Measurements from ENCODE around the gene CACNB1.
A peak's percentile ranks its signal among the peaks of the same experiment; 100 is the strongest.

The CACNB1 gene

GRCh38 chr17:39200070-39200879 lies 2.8 kb upstream of the CACNB1 start, which contains the start of gene RPL19:
RPL19 (plus strand) TSS chr17:39200283; CDS start chr17:39200345, 62 bp downstream.
- DNase-seq = peak; percentile 91

GRCh38 chr17:39199820-39200069 lies 2.3 kb upstream of the CACNB1 start:
- DNase-seq = no peak

- DNase-seq = no peak
These were observed 707 bp upstream of the CACNB1 start for GRCh38 chr17:39198186-39198566.

GRCh38 chr17:39196808-39197291 lies 619 bp downstream of the CACNB1 start:
- DNase-seq = no peak

GRCh38 chr17:39196241-39196807 lies 1.1 kb downstream of the CACNB1 start:
- no peak for DNase-seq

- DNase-seq = no peak
These were observed 1.8 kb downstream of the CACNB1 start for GRCh38 chr17:39195568-39196160.

GRCh38 chr17:39194985-39195524 lies 2.4 kb downstream of the CACNB1 start:
- no peak for DNase-seq

- DNase-seq = no peak
These were observed 3.1 kb downstream of the CACNB1 start for GRCh38 chr17:39194089-39194984.

GRCh38 chr17:39193346-39193745 lies 4.1 kb downstream of the CACNB1 start:
- DNase-seq = no peak

- no peak for DNase-seq
These were observed 4.6 kb downstream of the CACNB1 start for GRCh38 chr17:39192901-39193300.

- DNase-seq = no peak
These were observed 5.5 kb downstream of the CACNB1 start for GRCh38 chr17:39191750-39192510.

- DNase-seq = no peak
These were observed 10.2 kb downstream of the CACNB1 start for GRCh38 chr17:39187152-39187830.

GRCh38 chr17:39186481-39187002 lies 10.9 kb downstream of the CACNB1 start:
- DNase-seq = no peak

GRCh38 chr17:39183720-39184119 lies 13.7 kb downstream of the CACNB1 start:
- DNase-seq = no peak

GRCh38 chr17:39183045-39183444 lies 14.4 kb downstream of the CACNB1 start:
- DNase-seq = no peak

GRCh38 chr17:39181303-39181702 lies 16.2 kb downstream of the CACNB1 start:
- DNase-seq = no peak

GRCh38 chr17:39178536-39178935 lies 18.9 kb downstream of the CACNB1 start:
- DNase-seq = no peak

GRCh38 chr17:39177256-39177655 lies 20.2 kb downstream of the CACNB1 start:
- no peak for DNase-seq

GRCh38 chr17:39175695-39176093 lies 21.8 kb downstream of the CACNB1 start:
- DNase-seq = no peak

GRCh38 chr17:39174920-39175694 lies 22.4 kb downstream of the CACNB1 start:
- peak; percentile 46 for DNase-seq

Measured in NCI-H748 treated with DMSO at 0.1 percent for 48 hours (cell line).